HepG2 (cell line): Measurements from ENCODE around the gene LDLRAD3. TPM values are rescaled to one million over a fixed set of nuclear protein-coding genes. Genes with fewer than 3 reads are reported as not detected.

Source experiments
- ATF4 ChIP-seq, 2 experiments: fragments of 450-650 bp in 1 of 2; sonication (generic) in 1 of 2; formaldehyde crosslinking; IDR thresholded peaks; 2 replicates each; pipeline versions ENCODE4 v1.5.0 to v1.8.0; 2020 to 2022; ENCODE audit warnings: mild to moderate bottlenecking in 1 of 2, missing genetic modification reagents in 1 of 2
- EP300 ChIP-seq, 3 experiments: sonication (generic) in 1 of 3; formaldehyde crosslinking in 1 of 3; IDR thresholded peaks; 2 replicates each; pipeline versions ENCODE4 v1.5.1 to v1.6.1; 2011 to 2020; ENCODE audit warnings: low read depth in 2 of 3, low read length in 2 of 3, borderline replicate concordance in 1 of 3, improper control_type of control experiment in 1 of 3, mild to moderate bottlenecking in 1 of 3, missing genetic modification reagents in 1 of 3, moderate library complexity in 1 of 3
- FOSL2 ChIP-seq: sonication (generic); formaldehyde crosslinking; IDR thresholded peaks from 2 replicates; pipeline ENCODE4 v1.4.0; 2020; ENCODE audit warnings: missing genetic modification reagents
- FOXA3 ChIP-seq: IDR thresholded peaks from 2 replicates; pipeline ENCODE4 v1.6.1; 2016; ENCODE audit warnings: missing genetic modification reagents, missing compliant biosample characterization
- FOXK2 ChIP-seq: fragments of 450-650 bp; IDR thresholded peaks from 2 replicates; pipeline ENCODE4 v1.6.1; 2016
- GATAD1 ChIP-seq: IDR thresholded peaks from 2 replicates; pipeline ENCODE4 v1.6.1; 2016; ENCODE audit warnings: missing genetic modification reagents, missing compliant biosample characterization
- GTF2F1 ChIP-seq: fragments of 150-350 bp; IDR thresholded peaks from 2 replicates; pipeline ENCODE4 v1.6.1; 2014; ENCODE audit warnings: low read length
- HNRNPK ChIP-seq: fragments of 200-400 bp; formaldehyde crosslinking; IDR thresholded peaks from 2 replicates; pipeline ENCODE4 v1.6.1; 2018; ENCODE audit warnings: low read length, low read depth, moderate library complexity, mild to moderate bottlenecking; ENCODE audit not compliant: poor library complexity, severe bottlenecking
- HOXA5 ChIP-seq: sonication (generic); formaldehyde crosslinking; IDR thresholded peaks from 2 replicates; pipeline ENCODE4 v1.4.0; 2020; ENCODE audit warnings: missing genetic modification reagents
- MAFG ChIP-seq: sonication (generic); formaldehyde crosslinking; IDR thresholded peaks from 2 replicates; pipeline ENCODE4 v1.5.1; 2020; ENCODE audit warnings: mild to moderate bottlenecking, missing genetic modification reagents
- MAZ ChIP-seq, 2 experiments: sonication (generic) in 1 of 2; formaldehyde crosslinking in 1 of 2; IDR thresholded peaks; 2 replicates each; pipeline versions ENCODE4 v1.5.0 to v1.6.1; 2012 to 2020; ENCODE audit warnings: low read depth in 2 of 2, mild to moderate bottlenecking in 2 of 2, borderline replicate concordance in 1 of 2, improper control_type of control experiment in 1 of 2, low read length in 1 of 2, missing genetic modification reagents in 1 of 2, moderate library complexity in 1 of 2
- MBNL3 ChIP-seq: fragments of 250-450 bp; sonication (Bioruptor Pico); conservative IDR thresholded peaks from 2 replicates; pipeline ENCODE4 v1.8.0; 2022; ENCODE audit warnings: mild to moderate bottlenecking, inconsistent platforms
- MXI1 ChIP-seq: IDR thresholded peaks from 3 replicates; pipeline ENCODE4 v1.6.1; 2012; ENCODE audit warnings: low read depth, low read length, inconsistent platforms, borderline replicate concordance
- NFIB ChIP-seq: sonication (generic); formaldehyde crosslinking; IDR thresholded peaks from 2 replicates; pipeline ENCODE4 v1.9.0; 2021; ENCODE audit warnings: missing genetic modification reagents, mild to moderate bottlenecking, borderline replicate concordance
- NKX3-1 ChIP-seq: sonication (generic); formaldehyde crosslinking; IDR thresholded peaks from 2 replicates; pipeline ENCODE4 v1.5.0; 2020; ENCODE audit warnings: missing genetic modification reagents
- RFX3 ChIP-seq: IDR thresholded peaks from 2 replicates; pipeline ENCODE4 v1.6.1; 2016; ENCODE audit warnings: missing biosample characterization, missing genetic modification reagents
- SMC3 ChIP-seq: IDR thresholded peaks from 2 replicates; pipeline ENCODE4 v1.6.1; 2011; ENCODE audit warnings: low read length, improper control_type of control experiment
- SOX5 ChIP-seq: IDR thresholded peaks from 2 replicates; pipeline ENCODE4 v1.6.1; 2016; ENCODE audit warnings: borderline replicate concordance
- TARDBP ChIP-seq: sonication (generic); formaldehyde crosslinking; IDR thresholded peaks from 2 replicates; pipeline ENCODE4 v1.8.0; 2022; ENCODE audit warnings: mild to moderate bottlenecking, missing genetic modification reagents
- TRAFD1 ChIP-seq: sonication (generic); formaldehyde crosslinking; IDR thresholded peaks from 2 replicates; pipeline ENCODE4 v1.5.1; 2020; ENCODE audit warnings: missing genetic modification reagents, mild to moderate bottlenecking, borderline replicate concordance
- TRIM24 ChIP-seq: sonication (generic); formaldehyde crosslinking; IDR thresholded peaks from 2 replicates; pipeline ENCODE4 v1.8.0; 2022; ENCODE audit warnings: mild to moderate bottlenecking, missing genetic modification reagents
- ZBTB42 ChIP-seq: sonication (generic); formaldehyde crosslinking; IDR thresholded peaks from 2 replicates; pipeline ENCODE4 v1.5.0; 2020; ENCODE audit warnings: mild to moderate bottlenecking, missing genetic modification reagents
- ZNF12 ChIP-seq: sonication (generic); formaldehyde crosslinking; IDR thresholded peaks from 2 replicates; pipeline ENCODE4 v1.5.0; 2020; ENCODE audit warnings: missing genetic modification reagents
- ZNF138 ChIP-seq: sonication (generic); formaldehyde crosslinking; IDR thresholded peaks from 2 replicates; pipeline ENCODE4 v1.5.0; 2020; ENCODE audit warnings: mild to moderate bottlenecking, low read depth, missing genetic modification reagents
- ZNF605 ChIP-seq: sonication (generic); formaldehyde crosslinking; IDR thresholded peaks from 2 replicates; pipeline ENCODE4 v1.8.0; 2022; ENCODE audit warnings: mild to moderate bottlenecking, missing genetic modification reagents
- ZNF607 ChIP-seq: sonication (generic); formaldehyde crosslinking; IDR thresholded peaks from 2 replicates; pipeline ENCODE4 v1.5.1; 2020; ENCODE audit warnings: missing genetic modification reagents, mild to moderate bottlenecking, borderline replicate concordance
- polyA plus RNA-seq, 8 experiments: library from polyadenylated mRNA; depleted of rRNA in 3 of 8; stranded (reverse) in 7 of 8; unstranded in 1 of 8; fragments of >200 nt; fragmentation: Illumina TruSeq in 4 of 8; extraction: Trizol in 4 of 8; gene quantifications; 2 replicates each; pipeline versions ENCODE4 v1.2.1 to v1.2.3, GENCODE V29; 2011 to 2016; ENCODE audit warnings: low read depth in 4 of 8, missing spikeins in 1 of 8, mixed read lengths in 1 of 8; ENCODE audit not compliant: insufficient read depth in 1 of 8
- total RNA-seq, 5 experiments: library from RNA; depleted of rRNA; stranded (reverse); fragments of >200 nt; fragmentation: Illumina TruSeq; extraction: Trizol; gene quantifications; 2 replicates each; pipeline ENCODE4 v1.2.3, GENCODE V29; 2016; ENCODE audit warnings: low read depth in 1 of 5
- TF ChIP-seq, protein P1 (sequence below): sonication (generic); formaldehyde crosslinking; IDR thresholded peaks from 2 replicates; pipeline ENCODE4 v1.4.0; 2020; ENCODE audit warnings: low read depth, mild to moderate bottlenecking, missing genetic modification reagents
- TF ChIP-seq, protein P2 (sequence below): sonication (generic); formaldehyde crosslinking; IDR thresholded peaks from 2 replicates; pipeline ENCODE4 v1.4.0; 2020; ENCODE audit warnings: missing genetic modification reagents, low read depth, mild to moderate bottlenecking, borderline replicate concordance

The LDLRAD3 gene
- total and polyA plus RNA-seq, 2 of the 13 experiments (the other 11 are each of a cell fraction or from before 2014, with no cell fraction given), result 0.50 to 0.60 TPM

- TF ChIP-seq ATF4 (CRISPR knock-in tag; IDR thresholded peaks at IDR 0.05), result peak in 1 of 2 experiments; percentile 99; a peak in 2 of 4 replicates
- TF ChIP-seq MXI1, result no peak
- TF ChIP-seq, protein P1, sequence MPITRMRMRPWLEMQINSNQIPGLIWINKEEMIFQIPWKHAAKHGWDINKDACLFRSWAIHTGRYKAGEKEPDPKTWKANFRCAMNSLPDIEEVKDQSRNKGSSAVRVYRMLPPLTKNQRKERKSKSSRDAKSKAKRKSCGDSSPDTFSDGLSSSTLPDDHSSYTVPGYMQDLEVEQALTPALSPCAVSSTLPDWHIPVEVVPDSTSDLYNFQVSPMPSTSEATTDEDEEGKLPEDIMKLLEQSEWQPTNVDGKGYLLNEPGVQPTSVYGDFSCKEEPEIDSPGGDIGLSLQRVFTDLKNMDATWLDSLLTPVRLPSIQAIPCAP, result no peak
- 0 out of 2 replicates have a peak, but pooled peaks have one; percentile 33 for TF ChIP-seq HOXA5 (CRISPR knock-in tag)
- TF ChIP-seq HNRNPK, result no peak
- TF ChIP-seq ZNF607 (CRISPR knock-in tag), result no peak
- TF ChIP-seq TARDBP (CRISPR knock-in tag), result peak; percentile 61; the same call in 1 of the 2 replicates
- no peak for TF ChIP-seq ZBTB42
- 0 out of 2 replicates have a peak, but pooled peaks have one; percentile 32 for TF ChIP-seq ZNF605 (CRISPR knock-in tag)
- TF ChIP-seq FOXA3 (CRISPR knock-in tag), result peak; percentile 50; the same call in 1 of the 2 replicates
- TF ChIP-seq ZNF12 (CRISPR knock-in tag), result peak; percentile 85
- no peak for TF ChIP-seq TRAFD1 (CRISPR knock-in tag)
- peak; percentile 77 for TF ChIP-seq TRIM24 (CRISPR knock-in tag)
- no peak for TF ChIP-seq MAZ (IDR thresholded peaks at IDR 0.05; ENCODE audit: borderline replicate concordance, low read depth, low read length)
- TF ChIP-seq MAZ (CRISPR knock-in tag; IDR thresholded peaks at IDR 0.05; ENCODE audit: low read depth), result peak; percentile 62
- TF ChIP-seq GTF2F1, result no peak
- TF ChIP-seq GATAD1, result 0 out of 2 replicates have a peak, but pooled peaks have one; percentile 33
- 0 out of 4 replicates have a peak, but pooled peaks of 1 of the 2 experiments have one; percentile 13 for TF ChIP-seq EP300 (IDR thresholded peaks at IDR 0.05; ENCODE audit: low read depth in 2 of 2, low read length in 2 of 2)
- TF ChIP-seq EP300 (CRISPR knock-in tag; IDR thresholded peaks at IDR 0.05; ENCODE audit: borderline replicate concordance), result no peak
- TF ChIP-seq ZNF138 (CRISPR knock-in tag), result no peak
- peak; percentile 84 for TF ChIP-seq FOSL2 (CRISPR knock-in tag)
- TF ChIP-seq SMC3, result peak; percentile 19; the same call in 1 of the 2 replicates
- no peak for TF ChIP-seq NFIB (CRISPR knock-in tag)
- TF ChIP-seq MAFG (CRISPR knock-in tag), result 0 out of 2 replicates have a peak, but pooled peaks have one; percentile 25
- no peak for TF ChIP-seq RFX3
- peak; percentile 24; the same call in 1 of the 2 replicates for TF ChIP-seq SOX5
- TF ChIP-seq, protein P2, sequence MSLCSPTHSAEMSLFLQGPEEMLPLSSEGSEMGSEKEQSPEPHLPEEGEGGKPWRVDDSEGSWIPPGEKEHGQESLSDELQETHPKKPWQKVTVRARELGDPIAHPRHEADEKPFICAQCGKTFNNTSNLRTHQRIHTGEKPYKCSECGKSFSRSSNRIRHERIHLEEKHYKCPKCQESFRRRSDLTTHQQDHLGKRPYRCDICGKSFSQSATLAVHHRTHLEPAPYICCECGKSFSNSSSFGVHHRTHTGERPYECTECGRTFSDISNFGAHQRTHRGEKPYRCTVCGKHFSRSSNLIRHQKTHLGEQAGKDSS, result no peak
- no peak for TF ChIP-seq NKX3-1 (CRISPR knock-in tag)
- no peak for TF ChIP-seq FOXK2
- TF ChIP-seq MBNL3 (CRISPR knock-in tag), result no peak
Measured at GRCh38 chr11:35927682-35928081, 16.2 kb upstream of the LDLRAD3 start (continued).
